Liver (tissue), 9 donors: ENCODE results near the gene BRS3. TPM values are rescaled to one million over a fixed set of nuclear protein-coding genes. Genes with fewer than 3 reads are reported as not detected.

Experiments
- DNase-seq: peaks from one replicate; pipeline ENCODE4 v3.0.0-alpha.2; 2017; ENCODE audit warnings: low spot score
- H3K27ac ChIP-seq, 2 donors: one replicate each; pipeline ENCODE4 v1.7.0; 2013; ENCODE audit warnings: inconsistent platforms in 2 of 2, low read length in 2 of 2, control low read depth in 1 of 2, low read depth in 1 of 2, mild to moderate bottlenecking in 1 of 2
- H3K27me3 ChIP-seq, 4 donors: one replicate each; pipeline versions ENCODE4 v1.6.1 to v1.7.0; 2013; ENCODE audit warnings: low read length in 3 of 4, inconsistent platforms in 1 of 4, mild to moderate bottlenecking in 1 of 4, moderate library complexity in 1 of 4; ENCODE audit not compliant: control insufficient read depth in 4 of 4, insufficient read depth in 4 of 4
- H3K36me3 ChIP-seq, 4 donors: one replicate each; pipeline versions ENCODE4 v1.6.1 to v1.7.0; 2013; ENCODE audit warnings: low read length in 3 of 4, mild to moderate bottlenecking in 3 of 4, low read depth in 1 of 4, moderate library complexity in 1 of 4; ENCODE audit not compliant: control insufficient read depth in 4 of 4, insufficient read depth in 3 of 4
- H3K4me1 ChIP-seq, 4 donors: one replicate each; pipeline versions ENCODE4 v1.6.1 to v1.7.0; 2013; ENCODE audit warnings: low read length in 3 of 4, mild to moderate bottlenecking in 3 of 4, moderate library complexity in 1 of 4; ENCODE audit not compliant: control insufficient read depth in 4 of 4, insufficient read depth in 4 of 4
- H3K4me3 ChIP-seq, 3 donors: one replicate each; pipeline versions ENCODE4 v1.6.1 to v1.7.0; 2013; ENCODE audit warnings: low read length in 3 of 3, control low read depth in 1 of 3, low read depth in 1 of 3, mild to moderate bottlenecking in 1 of 3
- H3K9ac ChIP-seq, 2 donors: one replicate each; pipeline ENCODE4 v1.7.0; 2013; ENCODE audit warnings: low read length in 2 of 2, mild to moderate bottlenecking in 2 of 2, moderate library complexity in 2 of 2, control low read depth in 1 of 2, low read depth in 1 of 2
- H3K9me3 ChIP-seq, 4 donors: one replicate each; pipeline versions ENCODE4 v1.6.1 to v1.7.0; 2013; ENCODE audit warnings: low read length in 3 of 4; ENCODE audit not compliant: control insufficient read depth in 4 of 4
- EGR1 ChIP-seq, 2 donors: IDR thresholded peaks; 2 replicates each; pipeline ENCODE4 v1.6.1; 2016 to 2018; ENCODE audit warnings: antibody characterized with exemption in 2 of 2, low read depth in 2 of 2
- FOXA1 ChIP-seq: IDR thresholded peaks from 2 replicates; pipeline ENCODE4 v1.6.1; 2016; ENCODE audit warnings: antibody characterized with exemption
- HNF4A ChIP-seq, 2 donors: conservative IDR thresholded peaks; 2 replicates each; pipeline ENCODE4 v1.6.1; 2016; ENCODE audit warnings: antibody characterized with exemption in 2 of 2, mild to moderate bottlenecking in 2 of 2
- HNF4G ChIP-seq: IDR thresholded peaks from 2 replicates; pipeline ENCODE4 v1.6.1; 2016; ENCODE audit warnings: antibody characterized with exemption
- JUND ChIP-seq, 2 donors: IDR thresholded peaks; 2 replicates each; pipeline ENCODE4 v1.6.1; 2016; ENCODE audit warnings: antibody characterized with exemption in 2 of 2
- NR2F2 ChIP-seq: IDR thresholded peaks from 2 replicates; pipeline ENCODE4 v1.6.1; 2016; ENCODE audit warnings: antibody characterized with exemption
- RAD21 ChIP-seq, 2 donors: IDR thresholded peaks; 2 replicates each; pipeline ENCODE4 v1.6.1; 2016; ENCODE audit warnings: antibody characterized with exemption in 2 of 2, mild to moderate bottlenecking in 2 of 2
- RXRA ChIP-seq, 2 donors: IDR thresholded peaks; 2 replicates each; pipeline ENCODE4 v1.6.1; 2017 to 2018; ENCODE audit warnings: antibody characterized with exemption in 2 of 2, mild to moderate bottlenecking in 1 of 2
- SP1 ChIP-seq: IDR thresholded peaks from 2 replicates; pipeline ENCODE4 v1.6.1; 2018; ENCODE audit warnings: antibody characterized with exemption, mild to moderate bottlenecking
- TAF1 ChIP-seq: conservative IDR thresholded peaks from 2 replicates; pipeline ENCODE4 v1.6.1; 2016; ENCODE audit warnings: antibody characterized with exemption, mild to moderate bottlenecking
- YY1 ChIP-seq: IDR thresholded peaks from 2 replicates; pipeline ENCODE4 v1.6.1; 2016; ENCODE audit warnings: antibody characterized with exemption, mild to moderate bottlenecking
- WGBS: extraction: QIAGEN DNeasy Blood & Tissue Kit; methylation state at CpG from one replicate; pipeline ENCODE4 v1.1.7; 2013; 5-methylcytosine and 5-hydroxymethylcytosine counted together
- polyA plus RNA-seq, 2 donors: library from polyadenylated mRNA; stranded (reverse) in 1 of 2; unstranded in 1 of 2; fragments of 200-250 nt in 1 of 2; fragments of >200 nt in 1 of 2; fragmentation: Nextera tagmentation in 1 of 2; extraction: Ambion mirVana in 1 of 2; gene quantifications; one replicate each; pipeline versions ENCODE4 v1.2.1 to v1.2.3, GENCODE V29; 2013 to 2015
- total RNA-seq, 2 donors: library from RNA; depleted of rRNA; stranded (reverse); fragments of >200 nt; gene quantifications; one replicate each; pipeline ENCODE4 v1.2.3, GENCODE V29; 2014
- TF ChIP-seq, protein P1 (sequence below): fragments of 150-350 bp; IDR thresholded peaks from 2 replicates; pipeline ENCODE4 v1.5.1; 2017; ENCODE audit warnings: improper control_type of control experiment, low read depth, low read length; ENCODE audit not compliant: missing input control
- TF ChIP-seq, protein P2 (sequence below): IDR thresholded peaks from 2 replicates; pipeline ENCODE4 v1.6.1; 2016; ENCODE audit warnings: antibody characterized with exemption
- TF ChIP-seq, protein P3 (sequence below): IDR thresholded peaks from 2 replicates; pipeline ENCODE4 v1.6.1; 2016; ENCODE audit warnings: antibody characterized with exemption
- TF ChIP-seq, protein P4 (sequence below): IDR thresholded peaks from 2 replicates; pipeline ENCODE4 v1.6.1; 2016; ENCODE audit warnings: antibody characterized with exemption
- TF ChIP-seq, protein P5 (sequence below): IDR thresholded peaks from 2 replicates; pipeline ENCODE4 v1.6.1; 2016; ENCODE audit warnings: antibody characterized with exemption, mild to moderate bottlenecking
- donor health status: healthy.
- donor health status: healthy.
- donor health status: healthy.
- donor health status: healthy.
- donor health status: healthy.

The BRS3 gene
- total and polyA plus RNA-seq, 4 donors = not detected

DNA sequence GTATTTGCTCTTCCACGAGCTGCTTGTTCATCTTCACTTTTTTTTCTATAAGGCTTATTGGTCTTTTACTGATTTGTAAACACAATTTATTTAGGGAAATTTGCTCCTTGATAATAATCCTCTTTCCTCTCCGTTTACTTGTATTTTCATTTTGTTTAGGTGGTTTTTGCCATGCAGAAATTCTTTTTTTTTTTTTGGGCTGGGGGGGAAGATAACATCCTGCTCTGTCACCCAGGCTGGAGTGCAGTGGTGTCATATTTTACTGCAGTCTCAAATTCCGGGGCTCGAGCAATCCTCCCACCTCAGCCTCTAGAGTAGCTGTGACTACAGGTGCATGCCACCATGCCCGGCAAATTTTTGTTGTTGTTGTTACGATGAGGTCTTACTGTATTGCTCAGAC, 31.6 kb upstream of the BRS3 start:
- Histone ChIP-seq H3K9ac (no peak overlapping the region), H3K9me3 (no peaks in the 10 kb centered on the region), H3K27ac (no peak overlapping the region), H3K36me3 (no peaks in the 10 kb centered on the region), H3K4me3 (no peak overlapping the region), H3K27me3 (peaks cover 0 to 2% (median 0%) of the 10 kb centered on the region in 4 donors), H3K4me1 (no peaks in the 10 kb centered on the region)
- no peak for TF ChIP-seq SP1
- no peak for TF ChIP-seq TAF1
- no peak for TF ChIP-seq JUND (IDR thresholded peaks at IDR 0.05)
- no peak for TF ChIP-seq NR2F2
- TF ChIP-seq, protein P1, sequence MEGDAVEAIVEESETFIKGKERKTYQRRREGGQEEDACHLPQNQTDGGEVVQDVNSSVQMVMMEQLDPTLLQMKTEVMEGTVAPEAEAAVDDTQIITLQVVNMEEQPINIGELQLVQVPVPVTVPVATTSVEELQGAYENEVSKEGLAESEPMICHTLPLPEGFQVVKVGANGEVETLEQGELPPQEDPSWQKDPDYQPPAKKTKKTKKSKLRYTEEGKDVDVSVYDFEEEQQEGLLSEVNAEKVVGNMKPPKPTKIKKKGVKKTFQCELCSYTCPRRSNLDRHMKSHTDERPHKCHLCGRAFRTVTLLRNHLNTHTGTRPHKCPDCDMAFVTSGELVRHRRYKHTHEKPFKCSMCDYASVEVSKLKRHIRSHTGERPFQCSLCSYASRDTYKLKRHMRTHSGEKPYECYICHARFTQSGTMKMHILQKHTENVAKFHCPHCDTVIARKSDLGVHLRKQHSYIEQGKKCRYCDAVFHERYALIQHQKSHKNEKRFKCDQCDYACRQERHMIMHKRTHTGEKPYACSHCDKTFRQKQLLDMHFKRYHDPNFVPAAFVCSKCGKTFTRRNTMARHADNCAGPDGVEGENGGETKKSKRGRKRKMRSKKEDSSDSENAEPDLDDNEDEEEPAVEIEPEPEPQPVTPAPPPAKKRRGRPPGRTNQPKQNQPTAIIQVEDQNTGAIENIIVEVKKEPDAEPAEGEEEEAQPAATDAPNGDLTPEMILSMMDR = no peak
- TF ChIP-seq HNF4A (conservative IDR thresholded peaks at IDR 0.05) = no peak
- TF ChIP-seq HNF4G = no peak
- TF ChIP-seq, protein P2, sequence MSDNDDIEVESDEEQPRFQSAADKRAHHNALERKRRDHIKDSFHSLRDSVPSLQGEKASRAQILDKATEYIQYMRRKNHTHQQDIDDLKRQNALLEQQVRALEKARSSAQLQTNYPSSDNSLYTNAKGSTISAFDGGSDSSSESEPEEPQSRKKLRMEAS = no peak
- TF ChIP-seq, protein P3, sequence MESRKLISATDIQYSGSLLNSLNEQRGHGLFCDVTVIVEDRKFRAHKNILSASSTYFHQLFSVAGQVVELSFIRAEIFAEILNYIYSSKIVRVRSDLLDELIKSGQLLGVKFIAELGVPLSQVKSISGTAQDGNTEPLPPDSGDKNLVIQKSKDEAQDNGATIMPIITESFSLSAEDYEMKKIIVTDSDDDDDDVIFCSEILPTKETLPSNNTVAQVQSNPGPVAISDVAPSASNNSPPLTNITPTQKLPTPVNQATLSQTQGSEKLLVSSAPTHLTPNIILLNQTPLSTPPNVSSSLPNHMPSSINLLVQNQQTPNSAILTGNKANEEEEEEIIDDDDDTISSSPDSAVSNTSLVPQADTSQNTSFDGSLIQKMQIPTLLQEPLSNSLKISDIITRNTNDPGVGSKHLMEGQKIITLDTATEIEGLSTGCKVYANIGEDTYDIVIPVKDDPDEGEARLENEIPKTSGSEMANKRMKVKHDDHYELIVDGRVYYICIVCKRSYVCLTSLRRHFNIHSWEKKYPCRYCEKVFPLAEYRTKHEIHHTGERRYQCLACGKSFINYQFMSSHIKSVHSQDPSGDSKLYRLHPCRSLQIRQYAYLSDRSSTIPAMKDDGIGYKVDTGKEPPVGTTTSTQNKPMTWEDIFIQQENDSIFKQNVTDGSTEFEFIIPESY = no peak
- TF ChIP-seq FOXA1 = no peak
- no peak for TF ChIP-seq RAD21 (IDR thresholded peaks at IDR 0.05)
- TF ChIP-seq, protein P4, sequence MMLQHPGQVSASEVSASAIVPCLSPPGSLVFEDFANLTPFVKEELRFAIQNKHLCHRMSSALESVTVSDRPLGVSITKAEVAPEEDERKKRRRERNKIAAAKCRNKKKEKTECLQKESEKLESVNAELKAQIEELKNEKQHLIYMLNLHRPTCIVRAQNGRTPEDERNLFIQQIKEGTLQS = no peak
- no peak for TF ChIP-seq YY1
- WGBS = 88% methylated on average over 6 of the region's 6 CpGs
- DNase-seq = no peak

DNA sequence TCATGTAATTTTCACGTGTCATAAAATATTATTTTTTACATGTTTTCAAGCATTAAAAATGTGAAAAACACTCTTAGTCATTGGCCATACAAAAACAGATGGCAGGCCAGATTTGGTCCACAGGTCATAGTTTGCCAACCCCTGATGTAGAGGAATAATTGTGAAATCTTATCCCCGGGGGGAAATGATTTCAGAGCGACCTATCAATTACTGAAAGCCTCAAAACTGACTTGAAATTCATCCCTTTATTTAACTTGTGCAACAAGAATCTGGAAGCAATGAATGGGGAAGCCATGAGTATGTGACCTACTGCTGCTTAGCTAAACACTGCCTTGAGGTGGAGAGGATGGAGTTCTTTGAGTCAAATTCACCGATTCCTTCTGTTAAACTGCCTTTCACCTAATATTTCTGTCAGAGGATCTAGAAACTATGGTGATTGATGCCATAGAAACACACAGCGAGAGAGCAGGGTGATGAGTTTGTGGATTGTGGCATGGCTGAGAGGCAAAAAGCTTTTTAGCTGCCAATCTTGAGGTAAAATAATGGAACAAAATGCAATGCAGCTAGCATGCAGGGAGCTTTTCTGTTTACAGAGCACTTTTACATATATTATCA, 30.3 kb upstream of the BRS3 start:
- WGBS = 77% methylated on average over 5 of the region's 5 CpGs
- Histone ChIP-seq H3K4me3 (no peak overlapping the region), H3K9ac (no peak overlapping the region), H3K27me3 (peaks cover 0 to 4% (median 0%) of the 10 kb centered on the region in 4 donors), H3K27ac (no peak overlapping the region), H3K4me1 (no peaks in the 10 kb centered on the region), H3K9me3 (no peaks in the 10 kb centered on the region), H3K36me3 (no peaks in the 10 kb centered on the region)
- no peak for TF ChIP-seq TAF1
- TF ChIP-seq RXRA (IDR thresholded peaks at IDR 0.05) = no peak
- TF ChIP-seq, protein P4 = no peak
- no peak for TF ChIP-seq EGR1 (IDR thresholded peaks at IDR 0.05; ENCODE audit: low read depth in 2 of 2)
- TF ChIP-seq SP1 = no peak
- TF ChIP-seq HNF4G = no peak
- TF ChIP-seq NR2F2 = no peak
- TF ChIP-seq, protein P3 = no peak
- no peak for TF ChIP-seq HNF4A (conservative IDR thresholded peaks at IDR 0.05)
- no peak for TF ChIP-seq JUND (IDR thresholded peaks at IDR 0.05)
- TF ChIP-seq, protein P1 = no peak
- TF ChIP-seq YY1 = no peak
- TF ChIP-seq, protein P2 = no peak
- TF ChIP-seq RAD21 (IDR thresholded peaks at IDR 0.05) = no peak
- TF ChIP-seq, protein P5, sequence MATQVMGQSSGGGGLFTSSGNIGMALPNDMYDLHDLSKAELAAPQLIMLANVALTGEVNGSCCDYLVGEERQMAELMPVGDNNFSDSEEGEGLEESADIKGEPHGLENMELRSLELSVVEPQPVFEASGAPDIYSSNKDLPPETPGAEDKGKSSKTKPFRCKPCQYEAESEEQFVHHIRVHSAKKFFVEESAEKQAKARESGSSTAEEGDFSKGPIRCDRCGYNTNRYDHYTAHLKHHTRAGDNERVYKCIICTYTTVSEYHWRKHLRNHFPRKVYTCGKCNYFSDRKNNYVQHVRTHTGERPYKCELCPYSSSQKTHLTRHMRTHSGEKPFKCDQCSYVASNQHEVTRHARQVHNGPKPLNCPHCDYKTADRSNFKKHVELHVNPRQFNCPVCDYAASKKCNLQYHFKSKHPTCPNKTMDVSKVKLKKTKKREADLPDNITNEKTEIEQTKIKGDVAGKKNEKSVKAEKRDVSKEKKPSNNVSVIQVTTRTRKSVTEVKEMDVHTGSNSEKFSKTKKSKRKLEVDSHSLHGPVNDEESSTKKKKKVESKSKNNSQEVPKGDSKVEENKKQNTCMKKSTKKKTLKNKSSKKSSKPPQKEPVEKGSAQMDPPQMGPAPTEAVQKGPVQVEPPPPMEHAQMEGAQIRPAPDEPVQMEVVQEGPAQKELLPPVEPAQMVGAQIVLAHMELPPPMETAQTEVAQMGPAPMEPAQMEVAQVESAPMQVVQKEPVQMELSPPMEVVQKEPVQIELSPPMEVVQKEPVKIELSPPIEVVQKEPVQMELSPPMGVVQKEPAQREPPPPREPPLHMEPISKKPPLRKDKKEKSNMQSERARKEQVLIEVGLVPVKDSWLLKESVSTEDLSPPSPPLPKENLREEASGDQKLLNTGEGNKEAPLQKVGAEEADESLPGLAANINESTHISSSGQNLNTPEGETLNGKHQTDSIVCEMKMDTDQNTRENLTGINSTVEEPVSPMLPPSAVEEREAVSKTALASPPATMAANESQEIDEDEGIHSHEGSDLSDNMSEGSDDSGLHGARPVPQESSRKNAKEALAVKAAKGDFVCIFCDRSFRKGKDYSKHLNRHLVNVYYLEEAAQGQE = no peak
- no peak for DNase-seq
